ENCODE measurements around the gene YIPF4. TPM values are rescaled to one million over a fixed set of nuclear protein-coding genes. Genes with fewer than 3 reads are reported as not detected.

The YIPF4 gene
- total and polyA plus RNA-seq, 2 of the 8 experiments (the other 6 are each of a cell fraction or from before 2014, with no cell fraction given), result 2.9 to 21.4 TPM

- H3K56ac ChIP-seq (replicated peaks; ENCODE audit: insufficient read length, low read depth, low read length), result no peak overlapping the region
- H3K27ac ChIP-seq (ENCODE audit: low read depth, low read length), result no peak overlapping the region
- no peak overlapping the region for H3K23ac ChIP-seq (ENCODE audit: insufficient read length)
- H2AK5ac ChIP-seq (ENCODE audit: low read depth, low read length), result no peak overlapping the region
- peaks cover 0 to 11% of the 10 kb centered on the region in 2 experiments; a peak in 2 of 4 replicates for H3K79me2 ChIP-seq (ENCODE audit: control insufficient read depth in 1 of 2, insufficient read depth in 2 of 2, low read length in 2 of 2)
- peaks cover 0 to 9% (median 4%) of the 10 kb centered on the region in 4 experiments; a peak in 3 of 8 replicates for H3K36me3 ChIP-seq (ENCODE audit: control insufficient read depth in 2 of 4, insufficient read depth in 4 of 4, low read length in 3 of 4)
- no peak overlapping the region for H2BK15ac ChIP-seq (ENCODE audit: low read length)
- TF ChIP-seq SP2 (IDR thresholded peaks at IDR 0.05; ENCODE audit: low read length) (no peak), BRCA1 (IDR thresholded peaks at IDR 0.05; ENCODE audit: low read depth, low read length) (no peak), CREB1 (IDR thresholded peaks at IDR 0.05) (no peak), ASH2L (IDR thresholded peaks at IDR 0.05; ENCODE audit: low read length) (no peak), MAFK (IDR thresholded peaks at IDR 0.05; ENCODE audit: low read depth, low read length) (no peak), CTCF (IDR thresholded peaks at IDR 0.05; ENCODE audit: control extremely low read depth in 1 of 3, insufficient read depth in 1 of 3, low read depth in 1 of 3, low read length in 3 of 3) (no peak), RFX5 (IDR thresholded peaks at IDR 0.05; ENCODE audit: borderline replicate concordance, low read depth, low read length) (no peak), CEBPB (IDR thresholded peaks at IDR 0.05; ENCODE audit: low read depth, low read length) (no peak), YY1 (IDR thresholded peaks at IDR 0.05; ENCODE audit: low read depth, low read length) (no peak), TCF12 (IDR thresholded peaks at IDR 0.05; ENCODE audit: low read depth, low read length) (no peak), POLR2AphosphoS5 (IDR thresholded peaks at IDR 0.05; ENCODE audit: low read depth, low read length) (no peak), CBX8 (IDR thresholded peaks at IDR 0.05; ENCODE audit: borderline replicate concordance, low read depth, low read length) (no peak), KDM5A (IDR thresholded peaks at IDR 0.05; ENCODE audit: low read length) (no peak), PHF8 (conservative IDR thresholded peaks at IDR 0.05; ENCODE audit: low read depth, low read length) (no peak)
- no peak overlapping the region for H2BK20ac ChIP-seq (ENCODE audit: low read length)
- H3K9me3 ChIP-seq (ENCODE audit: insufficient read depth in 2 of 2, low read depth in 1 of 2, low read length in 1 of 2), result peaks cover 0 to 7% of the 10 kb centered on the region in 2 experiments; a peak in 1 of 4 replicates
- no peak overlapping the region for H4K5ac ChIP-seq (ENCODE audit: insufficient read length, low read depth, low read length)
- no peak overlapping the region for H2BK5ac ChIP-seq (ENCODE audit: low read depth, low read length)
- ChIA-PET POLR2A (ENCODE audit: partially characterized antibody) (interaction anchor here (1.6 kb wide), 1 partner anchor 12 kb away, joined by 7 read pairs; the partner anchor contains the start of gene YIPF4), CTCF (ENCODE audit: partially characterized antibody) (no interaction called here)
- H3K23me2 ChIP-seq (ENCODE audit: low read depth, low read length), result no peaks in the 10 kb centered on the region
- H3K27me3 ChIP-seq (replicated peaks in 1 of 4; ENCODE audit: control insufficient read depth in 3 of 4, extremely low read depth in 1 of 4, insufficient read depth in 3 of 4, low read length in 3 of 4), result no peaks in the 10 kb centered on the region
- H4K20me1 ChIP-seq (replicated peaks in 1 of 2; ENCODE audit: control insufficient read depth in 1 of 2, insufficient read depth in 2 of 2, low read length in 2 of 2), result no peaks in the 10 kb centered on the region
- H3K4me2 ChIP-seq (ENCODE audit: insufficient read depth in 1 of 2, low read depth in 2 of 2, low read length in 2 of 2), result no peak overlapping the region
- no peaks in the 10 kb centered on the region for H3K4me1 ChIP-seq (replicated peaks in 1 of 4; ENCODE audit: control insufficient read depth in 3 of 4, insufficient read depth in 4 of 4, low read length in 3 of 4)
- H3K14ac ChIP-seq (ENCODE audit: insufficient read length), result no peak overlapping the region
- no peak overlapping the region for H3K4me3 ChIP-seq (ENCODE audit: extremely low read depth in 1 of 4, insufficient read depth in 2 of 4, low read depth in 3 of 4, low read length in 4 of 4)
- no peak overlapping the region for H3K9ac ChIP-seq (replicated peaks in 1 of 4; ENCODE audit: extremely low read depth in 1 of 4, low read depth in 3 of 4, low read length in 3 of 4)
- H2BK120ac ChIP-seq (replicated peaks; ENCODE audit: low read depth, low read length), result no peak overlapping the region
- H2BK12ac ChIP-seq (ENCODE audit: low read depth, low read length), result no peak overlapping the region
- FAIRE-seq, result no peak
- H3K18ac ChIP-seq (ENCODE audit: extremely low read depth, low read length), result no peak overlapping the region
- WGBS, 2 experiments (ENCODE audit: extremely low coverage in 1 of 2, insufficient coverage in 1 of 2, insufficient read length in 1 of 2, insufficient replicate concordance in 2 of 2, low coverage in 1 of 2, low lambda C conversion rate in 2 of 2, missing lambda C conversion rate in 1 of 2), result 86% methylated on average over 2 of the region's 2 CpGs; no CpG with 5 or more reads in 1 of the 2 experiments
- H3K79me1 ChIP-seq (ENCODE audit: low read depth, low read length), result no peaks in the 10 kb centered on the region
- H4K91ac ChIP-seq (replicated peaks; ENCODE audit: insufficient read length, low read length), result no peak overlapping the region
- DNase-seq (ENCODE audit: low read depth in 1 of 2, low spot score in 2 of 2), result no peak
- no peak overlapping the region for H3K4ac ChIP-seq (replicated peaks; ENCODE audit: insufficient read length, low read depth, low read length)
- H4K8ac ChIP-seq (ENCODE audit: extremely low read depth, insufficient read depth, low read length), result no peak overlapping the region
- H2AFZ ChIP-seq (ENCODE audit: low read length), result no peak overlapping the region
These were observed 12.3 kb downstream of the YIPF4 start for GRCh38 chr2:32290000-32290339.

All from H1 (cell line).